Measurements from ENCODE around the gene RHEB.

The RHEB gene

GRCh38 chr7:151501676-151502075, 18.0 kb downstream of the RHEB start:
- no peak for DNase-seq

GRCh38 chr7:151498495-151498894, 21.2 kb downstream of the RHEB start:
- DNase-seq, result no peak

GRCh38 chr7:151497306-151497871, 22.3 kb downstream of the RHEB start:
- no peak for DNase-seq

DNA sequence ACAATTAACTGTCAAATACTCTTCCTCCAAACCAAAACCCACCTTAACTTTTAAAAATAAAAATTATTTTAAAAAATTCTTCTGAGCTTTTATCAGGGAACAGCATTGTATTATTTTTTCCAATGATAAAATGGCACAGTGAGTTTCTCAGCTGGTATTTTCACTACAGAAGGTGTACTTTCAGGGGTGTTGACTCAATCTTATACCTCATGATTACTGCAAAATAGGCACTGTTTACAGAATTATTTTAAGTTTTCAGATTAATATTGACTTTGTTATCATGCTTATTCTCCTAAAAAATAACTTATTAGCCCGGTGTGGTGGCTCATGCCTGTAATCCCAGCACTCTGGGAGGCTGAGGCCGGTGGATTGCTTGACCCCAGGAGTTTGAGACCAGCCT, 24.3 kb downstream of the RHEB start:
- DNase-seq, result no peak

DNA sequence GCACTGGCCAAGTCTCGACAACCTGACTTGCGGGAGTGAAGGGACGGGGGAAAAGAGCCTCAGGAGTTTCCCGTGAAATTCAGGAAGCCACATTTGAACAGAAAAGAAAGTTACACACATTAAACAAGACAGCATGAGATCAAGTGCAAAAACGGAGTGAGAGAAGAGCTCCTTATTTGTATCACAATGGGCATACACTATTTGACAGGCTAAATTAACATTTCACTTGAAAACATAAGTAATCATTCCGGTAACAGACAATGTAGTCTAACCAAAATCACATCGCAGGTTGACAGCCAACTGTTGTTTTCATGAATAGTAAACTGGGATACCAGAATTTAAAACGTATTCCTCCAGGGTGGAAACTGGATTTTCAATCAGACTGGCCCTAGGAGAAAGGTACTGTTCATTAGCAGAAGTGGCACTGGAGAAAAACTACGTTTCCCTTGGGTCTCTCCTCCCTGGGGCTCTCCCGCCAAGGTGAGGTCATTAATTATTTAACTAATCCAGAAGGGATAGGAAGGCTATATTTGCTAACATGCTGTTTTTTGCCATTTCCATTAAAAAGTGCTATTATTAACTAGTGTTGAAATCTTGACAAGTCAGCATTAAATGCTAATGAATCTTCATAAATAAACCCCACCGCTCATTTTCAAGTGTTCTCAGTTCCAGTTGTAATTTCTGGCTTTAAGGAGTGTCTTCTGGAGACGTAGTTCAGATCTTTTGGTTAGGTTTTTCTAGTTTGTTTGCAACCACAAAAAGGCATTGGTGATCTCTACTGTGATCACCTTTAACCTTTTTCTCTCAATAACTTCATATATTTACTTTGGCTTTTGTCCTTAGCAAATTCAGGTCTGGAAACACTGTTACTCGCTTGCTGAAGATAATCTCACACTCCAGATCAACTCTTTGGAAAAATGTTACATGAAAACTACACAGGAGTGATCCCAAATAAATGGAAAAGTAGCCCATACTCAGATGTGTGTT, 25.1 kb downstream of the RHEB start:
- no peak for DNase-seq

- no peak for DNase-seq
Observed at GRCh38 chr7:151493083-151493482, 26.6 kb downstream of the RHEB start.

GRCh38 chr7:151491859-151492258, 27.8 kb downstream of the RHEB start:
- no peak for DNase-seq

- DNase-seq, result no peak
Observed at GRCh38 chr7:151490456-151491105, 29.1 kb downstream of the RHEB start.

- no peak for DNase-seq
Observed at GRCh38 chr7:151489498-151489897, 30.2 kb downstream of the RHEB start.

DNA sequence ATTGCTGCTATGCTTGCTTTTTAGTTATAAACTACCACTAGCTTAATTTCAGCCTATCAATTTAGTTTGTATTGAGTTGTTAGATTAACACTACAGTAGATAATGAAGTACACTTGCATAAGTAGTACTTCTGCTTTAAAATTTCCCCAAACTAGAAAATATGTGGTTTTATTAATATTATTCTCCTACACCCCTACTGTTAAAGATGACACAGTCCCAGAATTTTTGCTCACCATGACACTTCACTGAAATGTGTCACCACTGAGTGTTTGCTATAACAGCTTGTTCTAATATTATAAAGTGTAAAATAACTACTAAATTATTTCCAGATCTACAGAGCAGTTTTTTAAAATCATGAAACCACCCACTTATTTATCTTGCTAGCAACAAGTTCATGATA, 31.6 kb downstream of the RHEB start:
- DNase-seq, result no peak

DNA sequence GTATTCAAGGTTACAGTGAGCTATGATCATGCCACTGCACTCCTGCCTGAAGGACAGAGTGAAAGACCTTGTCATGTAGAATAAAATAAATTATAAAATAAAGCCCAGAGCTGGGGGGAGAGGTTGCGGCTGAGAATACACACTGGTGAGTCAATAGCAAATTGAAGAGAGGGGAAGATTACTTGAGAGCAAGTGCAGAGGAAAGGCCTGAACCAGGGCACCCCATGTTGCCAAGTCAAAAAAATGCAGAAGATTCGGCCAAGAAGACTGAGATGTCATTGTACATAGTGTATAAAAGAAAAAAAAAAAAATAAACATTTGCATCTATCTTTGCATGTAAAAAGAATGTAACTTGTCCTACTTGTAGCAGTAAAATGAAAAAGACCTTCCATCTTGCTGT, 32.5 kb downstream of the RHEB start:
- no peak for DNase-seq

GRCh38 chr7:151486074-151486473, 33.6 kb downstream of the RHEB start:
- no peak for DNase-seq

DNA sequence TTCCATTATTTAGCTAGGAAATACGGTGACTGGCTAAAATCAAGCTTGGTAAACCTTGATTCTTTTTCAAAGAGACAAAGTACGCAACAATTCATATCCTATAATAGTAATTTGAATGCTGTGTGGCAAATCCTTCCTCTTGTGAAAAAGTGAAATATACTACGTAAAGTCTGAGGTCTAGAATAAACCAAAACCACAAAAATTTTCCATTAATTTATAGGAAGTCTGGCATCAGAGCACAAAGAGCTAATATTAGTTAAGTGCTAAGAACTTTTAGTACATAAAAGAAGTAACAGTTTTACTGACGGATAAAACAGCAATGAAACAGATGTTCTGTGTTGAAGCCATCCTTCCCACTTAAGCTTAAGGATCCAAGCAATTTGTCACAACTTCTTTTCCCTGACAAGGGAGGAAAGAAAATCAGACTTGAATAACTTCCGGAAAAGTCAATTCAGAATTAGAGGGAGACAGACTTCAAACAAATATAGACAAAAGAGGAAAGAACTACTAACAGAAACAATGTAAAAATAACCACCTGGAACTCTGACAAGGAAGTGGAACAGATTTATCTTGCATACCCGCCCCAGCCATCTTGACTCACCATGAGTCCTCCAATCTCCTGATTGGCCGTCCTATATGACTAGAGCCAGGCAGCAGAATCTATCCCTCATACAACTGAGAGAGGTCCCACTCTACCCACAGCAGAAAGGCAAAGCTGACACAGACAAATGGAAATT, 34.6 kb downstream of the RHEB start:
- peak in 1 of 2 donors; percentile 26 for DNase-seq

GRCh38 chr7:151483711-151483983, 36.0 kb downstream of the RHEB start:
- no peak for DNase-seq

GRCh38 chr7:151482883-151483710, 36.6 kb downstream of the RHEB start:
- no peak for DNase-seq

GRCh38 chr7:151481650-151482505, 37.8 kb downstream of the RHEB start:
- DNase-seq, result no peak

- no peak for DNase-seq
Observed at GRCh38 chr7:151477867-151478266, 41.8 kb downstream of the RHEB start.

DNA sequence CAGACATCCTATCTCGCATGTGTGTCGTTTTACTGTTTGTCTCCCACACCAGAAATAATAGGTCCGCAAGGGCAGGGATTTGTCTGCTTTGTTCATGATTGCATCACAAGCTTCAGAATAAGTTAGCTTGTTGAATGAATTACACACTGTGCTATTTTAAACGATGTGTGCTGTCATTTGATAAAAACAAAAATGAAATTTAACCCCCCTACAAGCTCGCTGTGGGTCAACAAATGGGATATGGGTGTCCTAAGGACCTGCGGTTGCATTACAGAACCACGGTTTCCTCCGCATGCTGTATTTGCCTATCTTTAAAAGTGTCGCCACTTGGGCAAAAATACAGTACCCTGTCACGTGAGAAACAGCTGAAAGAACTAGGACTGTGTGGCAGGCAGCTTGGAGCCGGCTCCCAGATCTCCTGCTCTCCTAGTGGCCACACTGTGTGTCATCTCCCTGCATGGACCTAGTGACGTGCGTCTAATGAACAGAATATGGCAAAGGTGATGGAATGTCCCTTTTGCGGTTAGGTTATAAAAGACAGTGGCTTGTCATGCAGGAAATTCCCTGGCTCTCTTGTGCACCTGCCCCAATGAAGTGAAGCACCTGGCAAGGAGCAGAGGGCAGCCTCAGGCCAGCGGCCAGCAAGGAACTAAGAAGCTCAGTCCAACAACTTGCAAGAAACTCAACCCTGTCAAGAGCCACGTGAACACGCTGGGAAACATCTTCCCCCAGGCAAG, 46.9 kb downstream of the RHEB start:
- DNase-seq, result no peak

DNA sequence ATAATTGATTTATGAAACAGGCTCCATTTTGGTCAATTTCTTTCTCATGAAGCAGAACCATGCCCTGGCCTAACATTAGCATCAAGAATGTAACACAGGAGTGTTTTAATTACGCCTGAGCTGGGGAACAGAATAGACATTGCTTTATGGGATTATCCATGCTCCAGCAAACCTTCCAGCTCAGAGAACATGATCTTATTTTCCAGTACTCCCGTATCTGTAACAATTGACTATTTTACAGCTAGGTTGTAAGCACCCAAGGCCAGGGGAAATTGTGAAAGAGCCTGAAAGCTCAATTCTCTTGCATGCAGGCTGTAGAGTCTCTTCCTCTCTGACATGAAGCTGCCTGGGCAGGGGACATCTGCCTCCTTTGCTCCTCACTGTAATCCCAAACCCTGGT, 49.0 kb downstream of the RHEB start:
- DNase-seq, result no peak

DNA sequence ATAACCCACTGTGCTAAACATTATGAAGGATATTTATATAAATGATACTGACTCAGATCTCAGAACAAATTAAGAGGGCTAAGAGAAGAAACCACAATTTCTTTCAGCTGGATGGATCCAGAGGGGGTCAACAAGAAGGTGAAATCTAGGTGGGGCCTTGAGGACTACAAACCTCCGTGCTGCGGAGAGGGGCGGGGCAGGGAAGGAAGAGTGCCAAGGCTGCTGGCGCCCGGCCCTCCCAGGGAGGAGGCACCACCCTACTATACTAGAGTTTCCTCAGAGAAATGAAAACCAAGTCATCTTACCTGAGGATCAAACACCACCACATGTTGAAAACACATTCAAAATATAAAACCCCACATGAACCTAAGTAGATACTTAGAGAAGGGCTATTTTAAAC, 50.4 kb downstream of the RHEB start:
- no peak for DNase-seq
